Esophagus squamous epithelium (tissue), 4 donors: ENCODE results near the gene SH3PXD2A.

Experiments
- CTCF ChIP-seq, 6 experiments: fragments of 450-650 bp in 4 of 6; fragments of 200-600 bp in 2 of 6; sonication (generic) in 2 of 6; IDR thresholded peaks; one replicate each; pipeline ENCODE4 v1.5.1; 2016 to 2019; ENCODE audit warnings: antibody characterized with exemption in 6 of 6, mild to moderate bottlenecking in 4 of 6, moderate library complexity in 4 of 6
- POLR2A ChIP-seq, 4 donors: fragments of 450-650 bp; IDR thresholded peaks; one replicate each; pipeline ENCODE4 v1.6.1; 2017; ENCODE audit warnings: antibody characterized with exemption in 4 of 4, mild to moderate bottlenecking in 4 of 4, moderate library complexity in 3 of 4

GRCh38 chr10:103688491-103688890, 166.9 kb downstream of the SH3PXD2A start:
- TF ChIP-seq POLR2A (IDR thresholded peaks at IDR 0.05), result no peak
- no peak for TF ChIP-seq CTCF (IDR thresholded peaks at IDR 0.05)
